ENCODE results near the gene GFI1.

GFI1 gene

DNA sequence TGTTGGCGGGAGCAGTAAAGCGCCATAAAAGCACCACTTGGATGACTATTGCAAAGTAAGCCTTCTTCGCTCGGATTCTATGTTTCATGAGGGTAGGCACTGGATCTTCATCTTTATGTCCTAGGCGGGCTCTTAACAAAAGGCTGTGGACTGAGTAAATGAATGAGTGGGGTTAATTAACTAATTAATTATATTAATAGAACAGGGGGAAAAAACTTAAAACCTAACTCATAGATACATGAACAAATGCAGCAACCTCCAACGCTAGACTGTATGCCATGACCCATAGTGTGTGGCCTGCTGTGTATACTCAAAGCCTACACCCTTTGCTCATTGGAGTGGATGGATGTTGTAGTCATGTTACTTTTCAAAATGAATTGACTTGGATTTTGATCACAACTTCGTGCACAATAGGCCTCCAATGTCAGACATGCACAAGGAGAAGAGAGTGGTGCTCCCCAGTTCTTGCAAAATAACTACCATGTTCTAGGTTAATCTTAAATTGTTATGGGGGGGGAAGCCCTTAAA is 417 bp upstream of the GFI1 start:
- Histone ChIP-seq H3K4me3 (ENCODE audit: low read depth, low read length) (peak overlapping the region; percentile 58), H3K27me3 (ENCODE audit: control insufficient read depth, insufficient read depth, low read length) (peaks cover 95% of the 10 kb centered on the region), H3K36me3 (ENCODE audit: control insufficient read depth, insufficient read depth, low read length) (no peaks in the 10 kb centered on the region), H3K27ac (ENCODE audit: low read depth, low read length) (no peak overlapping the region), H3K9ac (ENCODE audit: low read depth, low read length) (no peak overlapping the region), H3K4me1 (ENCODE audit: control insufficient read depth, insufficient read depth, low read length) (peaks cover 17% of the 10 kb centered on the region; the same call in 1 of the 2 replicates), H3K9me3 (ENCODE audit: control insufficient read depth, insufficient read depth, low read length) (no peaks in the 10 kb centered on the region)

DNA sequence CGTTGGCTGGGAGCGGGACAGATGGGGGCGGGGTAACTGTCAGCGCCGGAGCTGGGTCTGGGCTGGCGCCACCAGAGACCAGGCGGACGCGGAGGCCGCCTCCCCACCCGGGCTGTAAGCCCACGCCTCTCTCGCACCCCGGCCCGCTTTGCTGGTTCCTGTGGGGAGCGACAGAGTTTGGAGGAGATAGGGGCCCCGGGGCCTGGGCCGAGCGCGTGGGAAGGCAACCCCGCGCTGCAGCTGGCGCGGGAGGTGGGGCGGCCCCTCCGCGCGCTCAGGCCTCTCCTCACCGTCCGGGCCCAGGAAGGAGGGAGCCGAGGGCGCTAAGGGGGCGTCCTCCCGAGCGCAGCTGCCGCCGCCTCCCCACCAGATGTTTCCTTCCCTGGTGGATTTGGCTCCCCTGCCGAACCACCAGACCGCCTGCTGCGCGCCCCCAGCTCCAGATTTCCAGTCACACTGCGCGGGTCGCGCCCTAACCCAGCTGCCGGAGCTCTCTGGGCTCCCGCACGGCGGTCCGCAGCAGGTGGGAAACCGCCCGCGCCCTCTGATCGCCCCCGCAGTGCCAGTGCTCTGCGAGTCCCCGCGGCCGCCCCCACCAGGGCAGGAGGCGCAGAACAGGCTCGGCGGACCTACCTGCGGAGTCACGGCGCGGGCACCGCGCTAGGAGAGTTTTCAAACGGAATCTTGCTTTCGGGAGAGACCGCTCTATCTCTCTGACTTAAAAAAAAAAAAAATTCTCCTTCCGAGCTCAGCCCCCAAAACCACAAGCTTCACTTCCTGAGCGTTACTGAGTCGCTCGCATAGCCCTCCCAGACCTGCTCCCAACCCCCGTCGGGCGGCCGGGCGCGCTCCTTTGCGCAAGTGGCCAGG is 1.1 kb downstream of the GFI1 start:
- Histone ChIP-seq H3K27me3 (ENCODE audit: control insufficient read depth, insufficient read depth, low read length) (peaks cover 99% of the 10 kb centered on the region), H3K27ac (ENCODE audit: low read depth, low read length) (no peak overlapping the region), H3K9me3 (ENCODE audit: control insufficient read depth, insufficient read depth, low read length) (no peaks in the 10 kb centered on the region), H3K9ac (ENCODE audit: low read depth, low read length) (no peak overlapping the region), H3K36me3 (ENCODE audit: control insufficient read depth, insufficient read depth, low read length) (no peaks in the 10 kb centered on the region), H3K4me1 (ENCODE audit: control insufficient read depth, insufficient read depth, low read length) (peaks cover 25% of the 10 kb centered on the region; the same call in 1 of the 2 replicates), H3K4me3 (ENCODE audit: low read depth, low read length) (peak overlapping the region; percentile 51)

DNA sequence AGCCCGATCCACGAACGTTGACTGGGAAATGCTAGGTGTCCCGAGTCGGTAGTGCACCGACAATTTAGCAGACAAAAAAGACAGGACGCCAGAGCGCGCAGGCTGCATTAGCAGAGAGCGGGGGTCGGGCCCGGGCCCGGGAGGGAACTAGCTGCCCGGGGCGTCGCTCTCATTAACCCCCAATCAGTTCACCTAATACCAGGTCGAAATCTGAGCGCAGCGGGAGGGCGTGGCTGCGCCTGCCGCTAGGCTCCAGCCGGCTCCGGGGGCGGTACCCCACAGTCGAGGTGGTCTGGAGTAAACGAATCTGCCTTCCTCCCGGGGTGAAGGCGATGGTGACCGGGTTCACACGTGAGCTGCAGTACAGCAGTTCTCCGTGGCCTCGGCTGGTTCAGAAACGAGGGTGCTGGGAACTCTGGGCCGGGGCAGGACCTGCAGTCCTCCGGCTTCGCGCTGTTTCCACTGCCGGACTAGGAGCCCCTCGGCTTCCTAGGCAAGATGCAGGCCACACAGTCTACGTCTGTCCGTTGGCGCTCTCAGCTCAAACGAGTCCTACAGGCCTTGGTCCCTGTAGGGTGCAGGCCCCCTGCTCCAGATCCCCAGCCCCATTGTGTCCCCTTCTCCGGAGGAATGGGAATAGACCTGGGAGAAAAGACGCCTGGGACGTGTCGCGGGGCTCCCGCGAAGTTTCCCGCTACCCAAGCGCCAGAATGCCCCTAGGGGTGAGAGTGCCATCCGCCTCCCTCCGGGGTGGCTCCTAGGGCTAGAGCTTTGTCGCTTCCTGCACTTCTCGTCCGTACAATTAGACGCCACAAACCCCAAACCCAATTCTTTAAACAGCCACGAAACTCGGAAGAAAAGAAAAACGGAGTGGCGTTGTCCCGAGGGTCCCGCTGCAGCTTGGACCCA is 2.0 kb downstream of the GFI1 start:
- H3K36me3 ChIP-seq (ENCODE audit: control insufficient read depth, insufficient read depth, low read length) = no peaks in the 10 kb centered on the region
- peak overlapping the region; percentile 51 for H3K4me3 ChIP-seq (ENCODE audit: low read depth, low read length)
- no peak overlapping the region for H3K9ac ChIP-seq (ENCODE audit: low read depth, low read length)
- peaks cover 25% of the 10 kb centered on the region; the same call in 1 of the 2 replicates for H3K4me1 ChIP-seq (ENCODE audit: control insufficient read depth, insufficient read depth, low read length)
- no peaks in the 10 kb centered on the region for H3K9me3 ChIP-seq (ENCODE audit: control insufficient read depth, insufficient read depth, low read length)
- H3K27me3 ChIP-seq (ENCODE audit: control insufficient read depth, insufficient read depth, low read length) = peaks cover 99% of the 10 kb centered on the region
- no peak overlapping the region for H3K27ac ChIP-seq (ENCODE audit: low read depth, low read length)

DNA sequence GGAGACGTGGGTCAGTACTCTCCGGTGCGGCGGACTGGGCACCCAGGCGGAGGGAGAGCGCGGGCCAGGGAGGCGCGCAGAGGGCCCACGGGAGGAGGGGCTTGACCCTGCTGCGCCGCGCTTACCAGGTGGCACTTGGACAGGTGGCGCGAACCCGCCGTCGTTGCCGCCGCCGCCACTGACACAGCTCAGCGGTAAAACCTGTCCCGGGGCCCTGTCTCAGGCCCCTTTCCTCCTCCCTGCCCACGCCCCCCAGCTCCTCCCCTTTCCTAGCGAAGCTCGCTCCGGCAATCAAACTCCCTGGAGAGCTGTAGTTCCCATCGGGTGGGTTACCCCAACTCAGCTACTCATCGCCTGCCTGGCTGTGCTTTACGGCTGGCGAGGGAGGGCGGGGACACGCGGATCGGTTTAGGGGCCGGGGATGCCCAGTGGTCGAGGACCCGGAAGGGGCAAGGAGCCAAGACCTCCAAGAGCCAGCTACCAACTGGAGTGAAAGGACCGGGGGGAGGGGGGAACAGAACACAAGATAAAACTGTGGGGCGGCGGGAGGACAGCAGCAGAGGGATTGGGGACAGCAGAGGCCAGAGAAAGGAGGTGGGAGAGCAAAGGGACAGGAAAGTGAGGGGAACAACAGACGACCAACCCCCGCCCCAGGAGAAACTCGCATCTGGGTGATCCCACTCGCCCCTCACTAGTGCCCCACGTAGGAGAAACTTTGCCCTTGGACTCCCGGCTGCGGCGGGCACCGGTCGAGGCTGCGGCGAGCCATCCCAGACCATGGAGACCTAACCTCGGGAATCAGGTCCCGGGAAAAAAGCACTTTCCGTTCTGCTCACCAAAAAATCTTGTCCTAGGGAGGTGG is 2.9 kb downstream of the GFI1 start:
- Histone ChIP-seq H3K4me1 (ENCODE audit: control insufficient read depth, insufficient read depth, low read length) (peaks cover 25% of the 10 kb centered on the region; the same call in 1 of the 2 replicates), H3K4me3 (ENCODE audit: low read depth, low read length) (peak overlapping the region; percentile 51), H3K27me3 (ENCODE audit: control insufficient read depth, insufficient read depth, low read length) (peaks cover 99% of the 10 kb centered on the region), H3K9me3 (ENCODE audit: control insufficient read depth, insufficient read depth, low read length) (no peaks in the 10 kb centered on the region; the same call in 1 of the 2 replicates), H3K27ac (ENCODE audit: low read depth, low read length) (no peak overlapping the region), H3K36me3 (ENCODE audit: control insufficient read depth, insufficient read depth, low read length) (no peaks in the 10 kb centered on the region), H3K9ac (ENCODE audit: low read depth, low read length) (no peak overlapping the region)

DNA sequence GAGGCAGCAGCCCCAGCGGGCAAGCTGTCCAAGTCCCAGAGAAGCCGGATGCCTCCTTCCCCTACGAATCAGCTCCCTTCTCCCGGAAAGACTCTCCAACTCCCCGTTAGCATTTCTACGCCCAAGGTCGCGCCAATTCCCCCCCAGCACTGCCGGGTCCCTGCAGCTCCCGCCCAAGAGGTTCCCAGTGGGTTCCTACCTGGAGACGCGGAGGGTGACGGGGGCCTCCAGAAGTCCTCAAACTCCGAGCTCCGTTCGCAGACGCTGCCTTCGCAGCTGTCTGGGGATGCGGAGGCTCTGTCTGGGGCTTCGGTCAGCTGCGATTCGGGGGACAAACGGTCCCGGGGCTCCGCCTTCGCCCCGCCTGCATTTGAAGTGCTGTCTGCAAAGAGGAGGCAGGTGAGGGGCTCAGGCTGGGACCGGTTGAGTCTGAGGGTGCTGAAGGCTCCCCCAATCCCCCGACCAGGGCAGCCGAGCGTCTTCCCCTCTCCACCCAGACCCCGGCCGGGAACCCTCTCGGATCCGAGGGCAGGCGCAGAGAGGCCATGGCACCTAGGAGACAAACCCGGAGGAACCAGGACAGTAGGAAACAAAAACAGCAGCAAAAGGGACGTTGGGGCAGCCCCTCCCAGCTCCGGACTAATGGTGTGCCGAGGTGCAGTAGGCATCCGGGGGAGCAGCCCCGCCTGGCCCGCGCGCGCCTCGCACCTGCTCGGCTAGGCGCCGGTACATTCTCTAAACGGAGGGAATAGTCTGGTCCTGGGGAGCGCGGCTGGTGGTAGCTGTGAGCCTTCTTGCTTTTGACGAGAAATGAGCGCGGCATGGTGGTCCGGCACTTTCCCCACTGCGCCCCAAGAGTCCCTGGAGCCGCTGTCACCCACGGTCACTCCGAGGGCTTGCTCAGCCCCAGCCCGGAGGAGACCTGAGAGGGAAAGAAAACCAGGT is 3.8 kb downstream of the GFI1 start:
- no peaks in the 10 kb centered on the region for H3K36me3 ChIP-seq (ENCODE audit: control insufficient read depth, insufficient read depth, low read length)
- peaks cover 25% of the 10 kb centered on the region; the same call in 1 of the 2 replicates for H3K4me1 ChIP-seq (ENCODE audit: control insufficient read depth, insufficient read depth, low read length)
- no peak overlapping the region for H3K27ac ChIP-seq (ENCODE audit: low read depth, low read length)
- H3K27me3 ChIP-seq (ENCODE audit: control insufficient read depth, insufficient read depth, low read length) = peaks cover 99% of the 10 kb centered on the region
- no peak overlapping the region for H3K9ac ChIP-seq (ENCODE audit: low read depth, low read length)
- no peaks in the 10 kb centered on the region; the same call in 1 of the 2 replicates for H3K9me3 ChIP-seq (ENCODE audit: control insufficient read depth, insufficient read depth, low read length)
- peak overlapping the region; percentile 51 for H3K4me3 ChIP-seq (ENCODE audit: low read depth, low read length)

DNA sequence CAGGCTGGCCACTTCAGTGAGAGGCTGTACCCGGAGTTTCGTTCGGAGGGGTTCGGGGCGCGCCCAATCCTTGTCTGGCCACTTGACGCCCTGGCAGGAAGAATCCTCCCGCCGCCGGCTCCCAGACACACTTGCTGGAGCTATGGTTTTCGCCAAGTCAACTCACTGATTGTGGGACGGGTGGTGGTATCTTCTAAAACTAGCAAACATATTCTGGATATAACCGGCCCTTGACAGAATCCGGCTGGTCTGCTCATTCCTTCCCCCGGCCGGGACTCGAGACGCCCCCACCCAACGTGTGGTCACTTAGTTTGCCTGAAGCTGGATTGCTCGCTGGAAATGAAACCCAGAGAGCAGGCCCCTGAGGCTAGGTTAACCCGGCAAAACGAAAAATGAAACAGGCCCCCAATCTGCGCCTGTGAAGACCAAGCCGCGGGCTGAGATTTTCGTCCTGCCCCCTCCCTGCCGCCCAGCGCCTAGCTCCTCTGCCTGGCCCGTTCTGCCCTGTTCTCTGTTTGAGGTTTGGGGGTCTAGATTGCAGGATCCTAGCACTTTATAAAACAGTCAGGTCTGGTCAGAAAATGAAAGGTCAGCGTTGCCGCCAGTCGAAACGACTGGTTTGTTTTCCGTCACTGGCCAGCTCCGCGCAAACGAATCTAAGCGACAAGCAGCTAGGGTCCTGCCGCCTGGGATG is 4.6 kb downstream of the GFI1 start:
- Histone ChIP-seq H3K9ac (ENCODE audit: low read depth, low read length) (no peak overlapping the region), H3K9me3 (ENCODE audit: control insufficient read depth, insufficient read depth, low read length) (no peaks in the 10 kb centered on the region; the same call in 1 of the 2 replicates), H3K36me3 (ENCODE audit: control insufficient read depth, insufficient read depth, low read length) (no peaks in the 10 kb centered on the region), H3K27ac (ENCODE audit: low read depth, low read length) (no peak overlapping the region), H3K4me1 (ENCODE audit: control insufficient read depth, insufficient read depth, low read length) (peaks cover 25% of the 10 kb centered on the region; the same call in 1 of the 2 replicates), H3K27me3 (ENCODE audit: control insufficient read depth, insufficient read depth, low read length) (peaks cover 99% of the 10 kb centered on the region), H3K4me3 (ENCODE audit: low read depth, low read length) (peak overlapping the region; percentile 51)

DNA sequence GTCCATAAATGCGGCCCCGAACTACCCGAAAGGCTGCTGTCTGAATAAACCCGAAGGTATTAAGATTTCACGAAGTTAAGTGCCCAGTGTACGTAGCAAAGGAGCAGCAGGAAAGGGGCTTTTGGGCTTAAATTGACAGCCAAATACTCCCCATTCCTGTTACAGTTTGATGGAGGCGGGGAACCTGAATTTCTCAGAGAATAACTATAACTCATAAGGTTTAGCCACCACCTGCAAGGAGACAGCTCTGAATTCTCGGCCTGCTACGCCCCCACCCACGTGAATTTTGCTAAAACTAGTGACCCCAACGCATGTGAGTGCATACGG is 5.2 kb downstream of the GFI1 start:
- peak overlapping the region; percentile 48; the same call in 1 of the 2 replicates for H3K4me3 ChIP-seq (ENCODE audit: low read depth, low read length)
- peaks cover 25% of the 10 kb centered on the region; the same call in 1 of the 2 replicates for H3K4me1 ChIP-seq (ENCODE audit: control insufficient read depth, insufficient read depth, low read length)
- H3K36me3 ChIP-seq (ENCODE audit: control insufficient read depth, insufficient read depth, low read length) = no peaks in the 10 kb centered on the region
- H3K27me3 ChIP-seq (ENCODE audit: control insufficient read depth, insufficient read depth, low read length) = peaks cover 99% of the 10 kb centered on the region
- no peaks in the 10 kb centered on the region; the same call in 1 of the 2 replicates for H3K9me3 ChIP-seq (ENCODE audit: control insufficient read depth, insufficient read depth, low read length)
- no peak overlapping the region for H3K27ac ChIP-seq (ENCODE audit: low read depth, low read length)
- H3K9ac ChIP-seq (ENCODE audit: low read depth, low read length) = no peak overlapping the region

DNA sequence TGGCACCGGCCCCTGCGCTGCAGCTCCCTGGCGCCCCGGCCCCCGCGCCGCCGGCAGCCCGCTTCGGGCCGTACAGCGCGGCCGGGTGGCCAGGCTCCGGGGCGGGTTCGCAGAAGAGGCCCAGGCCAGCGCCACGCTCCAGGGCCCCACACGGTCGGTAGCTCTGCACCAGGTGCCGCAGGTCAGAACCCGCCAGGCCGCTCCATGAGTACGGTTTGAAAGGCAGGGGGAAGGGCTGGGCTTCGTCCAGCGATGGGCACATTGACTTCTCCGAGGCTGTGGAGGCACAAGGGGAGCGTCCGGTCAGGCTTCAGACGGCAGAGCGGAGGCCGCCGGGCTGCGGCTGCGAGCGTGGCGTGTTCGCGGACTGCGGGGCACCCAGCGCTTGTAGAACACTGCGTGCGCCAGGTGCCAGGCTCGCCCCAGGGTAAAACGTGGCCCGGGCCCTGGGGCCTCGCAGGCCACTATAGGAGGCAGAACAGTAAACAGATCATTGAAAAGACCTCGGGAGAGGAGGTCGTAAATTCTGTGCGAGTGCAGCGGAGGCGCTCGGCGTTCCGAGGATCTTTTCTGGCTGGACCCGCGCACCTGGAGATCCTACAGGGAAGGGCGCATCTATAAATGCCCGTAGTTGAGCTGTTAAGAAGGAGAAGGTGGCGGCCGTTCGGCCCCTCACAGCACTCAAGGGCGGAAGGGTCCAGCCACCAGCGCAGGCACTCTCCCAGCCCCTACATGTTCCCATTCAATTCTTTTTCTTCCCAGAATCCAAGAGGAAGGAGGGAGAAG is 5.7 kb downstream of the GFI1 start:
- Histone ChIP-seq H3K4me1 (ENCODE audit: control insufficient read depth, insufficient read depth, low read length) (peaks cover 25% of the 10 kb centered on the region; the same call in 1 of the 2 replicates), H3K36me3 (ENCODE audit: control insufficient read depth, insufficient read depth, low read length) (no peaks in the 10 kb centered on the region), H3K27me3 (ENCODE audit: control insufficient read depth, insufficient read depth, low read length) (peaks cover 100% of the 10 kb centered on the region), H3K9me3 (ENCODE audit: control insufficient read depth, insufficient read depth, low read length) (no peaks in the 10 kb centered on the region; the same call in 1 of the 2 replicates), H3K9ac (ENCODE audit: low read depth, low read length) (no peak overlapping the region), H3K27ac (ENCODE audit: low read depth, low read length) (no peak overlapping the region), H3K4me3 (ENCODE audit: low read depth, low read length) (peak overlapping the region; percentile 48)

All from HUES48 (cell line).